Measurements from ENCODE around the gene UBIAD1. TPM values are rescaled to one million over a fixed set of nuclear protein-coding genes. Genes with fewer than 3 reads are reported as not detected.

Gene UBIAD1
- total and polyA plus RNA-seq, 12 donors: 4.5 to 24.3 (median 11.2) TPM

GRCh38 chr1:11245904-11246719, 26.9 kb upstream of the UBIAD1 start:
- Histone ChIP-seq H3K4me3 (no peak overlapping the region), H3K9me3 (replicated peaks in 1 of 3) (no peaks in the 10 kb centered on the region), H3K27ac (no peak overlapping the region), H3K27me3 (no peaks in the 10 kb centered on the region), H3K36me3 (replicated peaks in 1 of 2) (peaks cover 0 to 49% of the 10 kb centered on the region in 2 donors), H3K4me1 (replicated peaks in 1 of 2) (no peaks in the 10 kb centered on the region)
- TF ChIP-seq CTCF (IDR thresholded peaks at IDR 0.05) (no peak), POLR2A (IDR thresholded peaks at IDR 0.05) (no peak)
- WGBS, 4 donors: 79 to 88% (median 84%) methylated on average over 7 of the region's 7 CpGs
- no peak for DNase-seq
- intact Hi-C loops (cut with DNase I): loop anchor here in 1 of 2 donors (5.0 kb wide), 1 partner anchor 396 kb away; no protein-coding TSS in a partner anchor

GRCh38 chr1:11248169-11248568, 24.8 kb upstream of the UBIAD1 start:
- intact Hi-C loops (cut with DNase I): loop anchor here in 1 of 2 donors (5.0 kb wide), 1 partner anchor 394 kb away; no protein-coding TSS in a partner anchor
- WGBS, 4 donors: 95 to 98% (median 96%) methylated on average over 4 of the region's 4 CpGs
- TF ChIP-seq CTCF (IDR thresholded peaks at IDR 0.05): no peak
- Histone ChIP-seq H3K36me3 (replicated peaks in 1 of 2) (peaks cover 0 to 51% of the 10 kb centered on the region in 2 donors), H3K27me3 (no peaks in the 10 kb centered on the region), H3K4me1 (replicated peaks in 1 of 2) (no peaks in the 10 kb centered on the region), H3K4me3 (no peak overlapping the region), H3K9me3 (replicated peaks in 1 of 3) (no peaks in the 10 kb centered on the region), H3K27ac (peak overlapping the region in 1 of 5 donors; percentile 12)
- no peak for DNase-seq

GRCh38 chr1:11252538-11252937, 20.5 kb upstream of the UBIAD1 start:
- intact Hi-C loops (cut with DNase I): no loop called here
- peaks cover 0 to 71% of the 10 kb centered on the region in 2 donors for H3K36me3 ChIP-seq (replicated peaks in 1 of 2)

GRCh38 chr1:11253226-11253625, 19.8 kb upstream of the UBIAD1 start:
- no peak for DNase-seq
- intact Hi-C loops (cut with DNase I): no loop called here
- Histone ChIP-seq H3K4me1 (replicated peaks in 1 of 2) (no peaks in the 10 kb centered on the region), H3K27ac (no peak overlapping the region), H3K4me3 (no peak overlapping the region), H3K9me3 (replicated peaks in 1 of 3) (no peaks in the 10 kb centered on the region), H3K27me3 (no peaks in the 10 kb centered on the region), H3K36me3 (replicated peaks in 1 of 2) (peaks cover 0 to 71% of the 10 kb centered on the region in 2 donors)
- TF ChIP-seq CTCF (IDR thresholded peaks at IDR 0.05): no peak
- TF ChIP-seq POLR2A (IDR thresholded peaks at IDR 0.05): no peak
- WGBS, 4 donors: 87 to 91% (median 89%) methylated on average over 8 of the region's 8 CpGs

More at GRCh38 chr1:11252538-11252937, 20.5 kb upstream of the UBIAD1 start:
- Histone ChIP-seq H3K4me3 (no peak overlapping the region), H3K9me3 (replicated peaks in 1 of 3) (no peaks in the 10 kb centered on the region), H3K27ac (no peak overlapping the region), H3K27me3 (no peaks in the 10 kb centered on the region), H3K4me1 (replicated peaks in 1 of 2) (no peaks in the 10 kb centered on the region)
- WGBS, 4 donors: 95 to 97% (median 96%) methylated on average over 8 of the region's 8 CpGs
- no peak for TF ChIP-seq CTCF (IDR thresholded peaks at IDR 0.05)
- no peak for TF ChIP-seq POLR2A (IDR thresholded peaks at IDR 0.05)
- DNase-seq: no peak
